Transverse colon (tissue), 4 donors: ENCODE measurements around the gene MRPL34. TPM values are rescaled to one million over a fixed set of nuclear protein-coding genes. Genes with fewer than 3 reads are reported as not detected.
A peak's percentile ranks its signal among the peaks of the same experiment; 100 is the strongest.

Experiments
- DNase-seq: peaks from one replicate; pipeline ENCODE4 v3.0.0-alpha.2; 2019
- H3K27ac ChIP-seq, 4 donors: fragments of 200-600 bp; sonication (generic); 2 replicates each; pipeline ENCODE4 v1.5.1; 2016 to 2018; ENCODE audit warnings: inconsistent platforms in 4 of 4
- H3K27me3 ChIP-seq: fragments of 200-600 bp; sonication (generic); 2 replicates; pipeline ENCODE4 v1.5.1; 2017; ENCODE audit warnings: inconsistent platforms
- H3K36me3 ChIP-seq, 4 donors: fragments of 200-600 bp; sonication (generic); 2 replicates each; pipeline ENCODE4 v1.5.1; 2017 to 2019; ENCODE audit warnings: inconsistent platforms in 4 of 4
- H3K4me1 ChIP-seq, 4 donors: fragments of 200-600 bp; sonication (generic); 2 replicates each; pipeline ENCODE4 v1.5.1; 2017 to 2020; ENCODE audit warnings: inconsistent platforms in 4 of 4
- H3K4me3 ChIP-seq, 4 donors: fragments of 200-600 bp; sonication (generic); 1 replicate in 1 of 4; 2 replicates in 3 of 4; pipeline versions ENCODE4 v1.5.1 to v1.6.1; 2017 to 2019; ENCODE audit warnings: inconsistent platforms in 4 of 4
- H3K9me3 ChIP-seq, 2 donors: fragments of 200-600 bp; sonication (generic); 2 replicates each; pipeline ENCODE4 v1.5.1; 2017 to 2019; ENCODE audit warnings: inconsistent platforms in 2 of 2
- EP300 ChIP-seq: sonication (generic); formaldehyde crosslinking; IDR thresholded peaks from one replicate; pipeline ENCODE4 v1.6.1; 2017; ENCODE audit warnings: antibody characterized with exemption, low read depth
- POLR2A ChIP-seq: fragments of 450-650 bp; IDR thresholded peaks from one replicate; pipeline ENCODE4 v1.6.1; 2016; ENCODE audit warnings: antibody characterized with exemption, mild to moderate bottlenecking, moderate library complexity
- POLR2AphosphoS5 ChIP-seq, 3 donors: sonication (generic); formaldehyde crosslinking; IDR thresholded peaks; one replicate each; pipeline ENCODE4 v1.6.1; 2016; ENCODE audit warnings: antibody characterized with exemption in 3 of 3
- WGBS, 2 donors: methylation state at CpG; one replicate each; pipeline ENCODE4 v1.1.5; 2018; ENCODE audit warnings: low coverage in 1 of 2; 5-methylcytosine and 5-hydroxymethylcytosine counted together
- in situ Hi-C, 4 donors: fragments of 200-750 bp; cut with MboI; loops; one replicate each; pipeline versions ENCODE4 v1.15.0 to v1.15.1; 2017; ENCODE audit warnings: low sequenced_read_pairs in 3 of 4, low pct_ligation_motif_present in 1 of 4, low pct_unique_long_range_greater_than_20kb in 1 of 4
- intact Hi-C: fragments of 100-400 bp; cut with DNase I; formaldehyde crosslinking; loops from one replicate; pipeline ENCODE4 v1.15.1; 2023; ENCODE audit warnings: low total_unique reads
- total RNA-seq, 4 donors: library from RNA; depleted of rRNA; stranded (reverse); fragments of >200 nt; gene quantifications; one replicate each; pipeline ENCODE4 v1.1.0, GENCODE V29; 2016
- TF ChIP-seq, protein P1 (sequence below), 5 experiments: fragments of 200-600 bp in 3 of 5; fragments of 450-650 bp in 2 of 5; sonication (generic) in 3 of 5; IDR thresholded peaks; 1 replicate in 2 of 5; 2 replicates in 3 of 5; pipeline ENCODE4 v1.5.1; 2016 to 2017; ENCODE audit warnings: antibody characterized with exemption in 5 of 5, inconsistent platforms in 3 of 5, mild to moderate bottlenecking in 2 of 5, moderate library complexity in 1 of 5

Gene MRPL34
- total RNA-seq, 4 donors from 2014 or later: 243 to 390 (median 272) TPM

DNA sequence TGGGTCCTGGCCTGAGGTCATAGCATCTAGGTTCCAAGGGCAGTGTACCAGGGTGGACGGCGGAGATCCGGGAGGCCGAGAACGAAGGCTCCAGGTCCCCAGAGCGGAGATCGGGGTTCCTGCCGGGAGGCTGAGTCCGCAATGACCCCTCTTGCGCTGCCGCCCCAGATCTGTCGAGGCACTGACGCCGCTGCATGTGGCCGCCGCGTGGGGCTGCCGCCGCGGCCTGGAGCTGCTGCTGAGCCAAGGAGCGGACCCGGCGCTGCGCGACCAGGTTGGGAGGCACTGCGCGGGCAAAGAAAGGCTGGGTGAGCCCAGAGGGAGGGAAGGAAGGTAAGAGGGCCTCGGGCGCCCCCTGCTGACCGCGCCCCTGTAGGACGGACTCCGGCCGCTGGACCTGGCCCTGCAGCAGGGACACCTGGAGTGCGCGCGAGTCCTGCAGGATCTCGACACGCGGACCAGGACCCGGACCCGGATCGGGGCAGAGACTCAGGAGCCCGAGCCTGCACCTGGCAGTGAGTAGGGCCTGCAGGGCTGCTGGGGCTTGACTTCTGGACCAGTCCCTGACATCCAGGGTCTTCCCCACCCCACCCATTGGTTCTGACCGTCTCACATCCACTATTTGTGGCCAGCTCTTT is 23.1 kb upstream of the MRPL34 start:
- Histone ChIP-seq H3K27ac (no peak overlapping the region), H3K4me1 (peaks cover 12 to 18% (median 16%) of the 10 kb centered on the region in 4 donors), H3K36me3 (peaks cover 0 to under 1% (median 0%) of the 10 kb centered on the region in 4 donors), H3K4me3 (peak overlapping the region in 3 of 4 donors; percentile 0 to 43 (median 27)), H3K9me3 (no peaks in the 10 kb centered on the region), H3K27me3 (peaks cover 14% of the 10 kb centered on the region)
- peak; percentile 91 for DNase-seq
- WGBS, 2 donors: 4% methylated on average over 41 of the region's 45 CpGs; no CpG with 5 or more reads in 1 of the 2 donors
- in situ Hi-C loops (loop anchor here (10.0 to 25.0 kb wide), 5 partner anchors 68 to 520 kb away; partner anchors contain the start of gene USE1 (in 1 of the 4)), intact Hi-C loops (loop anchor here (2.0 kb wide), 1 partner anchor 78 kb away; no protein-coding TSS in a partner anchor)
- TF ChIP-seq POLR2A: no peak
- no peak for TF ChIP-seq POLR2AphosphoS5 (IDR thresholded peaks at IDR 0.05)
- TF ChIP-seq, protein P1, sequence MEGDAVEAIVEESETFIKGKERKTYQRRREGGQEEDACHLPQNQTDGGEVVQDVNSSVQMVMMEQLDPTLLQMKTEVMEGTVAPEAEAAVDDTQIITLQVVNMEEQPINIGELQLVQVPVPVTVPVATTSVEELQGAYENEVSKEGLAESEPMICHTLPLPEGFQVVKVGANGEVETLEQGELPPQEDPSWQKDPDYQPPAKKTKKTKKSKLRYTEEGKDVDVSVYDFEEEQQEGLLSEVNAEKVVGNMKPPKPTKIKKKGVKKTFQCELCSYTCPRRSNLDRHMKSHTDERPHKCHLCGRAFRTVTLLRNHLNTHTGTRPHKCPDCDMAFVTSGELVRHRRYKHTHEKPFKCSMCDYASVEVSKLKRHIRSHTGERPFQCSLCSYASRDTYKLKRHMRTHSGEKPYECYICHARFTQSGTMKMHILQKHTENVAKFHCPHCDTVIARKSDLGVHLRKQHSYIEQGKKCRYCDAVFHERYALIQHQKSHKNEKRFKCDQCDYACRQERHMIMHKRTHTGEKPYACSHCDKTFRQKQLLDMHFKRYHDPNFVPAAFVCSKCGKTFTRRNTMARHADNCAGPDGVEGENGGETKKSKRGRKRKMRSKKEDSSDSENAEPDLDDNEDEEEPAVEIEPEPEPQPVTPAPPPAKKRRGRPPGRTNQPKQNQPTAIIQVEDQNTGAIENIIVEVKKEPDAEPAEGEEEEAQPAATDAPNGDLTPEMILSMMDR (IDR thresholded peaks at IDR 0.05): peak; percentile 87 to 97 (median 95)
- TF ChIP-seq EP300: no peak

DNA sequence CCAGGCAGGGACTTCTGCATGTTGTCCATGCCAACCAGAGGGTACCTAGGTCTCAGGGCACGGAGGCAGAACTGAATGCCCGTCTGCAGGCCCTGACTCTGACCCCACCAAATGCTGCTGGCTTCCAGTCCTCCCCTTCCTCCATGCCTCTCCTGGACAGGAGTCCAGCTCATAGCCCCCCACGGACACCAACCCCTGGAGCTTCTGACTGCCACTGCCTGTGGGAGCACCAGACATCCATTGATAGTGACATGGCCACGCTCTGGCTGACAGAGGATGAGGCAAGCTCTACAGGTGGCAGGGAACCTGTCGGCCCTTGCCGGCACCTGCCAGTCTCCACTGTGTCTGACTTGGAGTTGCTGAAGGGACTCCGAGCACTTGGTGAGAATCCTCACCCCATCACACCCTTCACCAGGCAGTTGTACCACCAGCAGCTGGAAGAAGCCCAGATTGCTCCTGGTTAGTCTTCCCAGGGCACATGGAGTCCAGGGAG is 22.1 kb upstream of the MRPL34 start:
- peaks cover 12 to 18% (median 16%) of the 10 kb centered on the region in 4 donors for H3K4me1 ChIP-seq
- DNase-seq: no peak
- no peaks in the 10 kb centered on the region for H3K9me3 ChIP-seq
- H3K36me3 ChIP-seq: no peaks in the 10 kb centered on the region
- H3K27me3 ChIP-seq: peaks cover 14% of the 10 kb centered on the region
- intact Hi-C loops (loop anchor here (2.0 kb wide), 1 partner anchor 79 kb away; no protein-coding TSS in a partner anchor), in situ Hi-C loops (loop anchor here (10.0 to 25.0 kb wide), 5 partner anchors 69 to 521 kb away; partner anchors contain the start of gene USE1 (in 1 of the 4))
- TF ChIP-seq POLR2AphosphoS5 (IDR thresholded peaks at IDR 0.05): no peak
- TF ChIP-seq, protein P1 (IDR thresholded peaks at IDR 0.05): no peak
- no peak for TF ChIP-seq POLR2A
- no peak for TF ChIP-seq EP300
- 88% methylated on average over 6 of the region's 7 CpGs; no CpG with 5 or more reads in 1 of the 2 donors for WGBS, 2 donors
- no peak overlapping the region for H3K27ac ChIP-seq
- H3K4me3 ChIP-seq: no peak overlapping the region

DNA sequence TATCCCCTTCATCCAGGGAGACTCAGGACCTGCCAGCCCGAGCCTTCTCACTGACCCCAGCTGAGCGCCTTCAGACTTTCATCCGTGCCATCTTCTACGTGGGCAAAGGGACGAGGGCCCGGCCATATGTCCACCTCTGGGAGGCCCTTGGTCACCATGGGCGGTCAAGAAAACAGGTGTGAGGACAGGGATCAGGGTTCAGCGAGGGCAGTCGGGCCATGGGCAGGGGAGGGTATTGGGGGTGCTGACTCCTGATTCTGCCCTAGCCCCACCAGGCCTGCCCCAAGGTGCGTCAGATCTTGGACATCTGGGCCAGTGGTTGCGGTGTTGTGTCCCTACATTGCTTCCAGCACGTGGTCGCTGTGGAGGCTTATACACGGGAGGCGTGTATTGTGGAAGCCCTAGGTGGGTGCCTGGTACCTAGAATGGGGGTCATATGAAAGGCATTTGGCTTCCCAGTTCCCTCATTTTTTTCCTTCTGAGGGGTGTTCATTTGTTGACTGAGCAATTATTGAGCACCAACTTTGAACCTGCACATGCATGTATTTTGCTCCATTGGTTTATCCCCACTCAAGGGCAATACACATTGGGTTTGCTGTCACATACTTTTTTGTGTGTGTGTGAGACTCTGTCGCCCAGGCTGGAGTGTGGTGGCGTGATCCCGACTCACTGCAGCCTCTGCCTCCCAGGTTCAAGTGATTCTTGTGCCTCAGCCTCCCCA is 20.1 kb upstream of the MRPL34 start:
- Histone ChIP-seq H3K27ac (no peak overlapping the region), H3K4me3 (no peak overlapping the region), H3K36me3 (no peaks in the 10 kb centered on the region), H3K27me3 (peaks cover 14% of the 10 kb centered on the region), H3K9me3 (no peaks in the 10 kb centered on the region), H3K4me1 (peaks cover 12 to 22% (median 19%) of the 10 kb centered on the region in 4 donors)
- 91 to 100% methylated on average over 3 to 18 of the region's 18 CpGs for WGBS, 2 donors
- no peak for DNase-seq
- intact Hi-C loops (no loop called here), in situ Hi-C loops (loop anchor here (10.0 to 25.0 kb wide), 5 partner anchors 71 to 523 kb away; partner anchors contain the start of gene USE1 (in 1 of the 4))
- TF ChIP-seq, protein P1 (IDR thresholded peaks at IDR 0.05): no peak
- TF ChIP-seq POLR2A: no peak
- no peak for TF ChIP-seq EP300
- no peak for TF ChIP-seq POLR2AphosphoS5 (IDR thresholded peaks at IDR 0.05)

DNA sequence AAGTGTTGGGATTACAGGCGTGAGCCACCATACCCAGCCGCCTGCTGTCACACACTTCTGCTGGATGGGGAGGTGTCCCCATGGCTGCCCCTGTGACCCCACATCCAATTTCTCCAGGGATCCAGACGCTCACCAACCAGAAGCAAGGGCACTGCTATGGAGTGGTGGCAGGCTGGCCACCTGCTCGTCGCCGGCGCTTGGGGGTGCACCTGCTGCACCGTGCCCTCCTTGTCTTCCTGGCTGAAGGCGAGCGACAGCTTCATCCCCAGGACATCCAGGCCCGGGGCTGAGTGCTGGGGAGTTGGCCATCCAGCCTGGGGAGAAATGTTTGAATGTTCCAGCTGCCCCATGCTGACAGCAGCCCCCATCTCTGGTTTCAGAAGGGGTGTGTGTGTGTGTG is 19.4 kb upstream of the MRPL34 start:
- Histone ChIP-seq H3K9me3 (no peaks in the 10 kb centered on the region), H3K4me3 (no peak overlapping the region), H3K27me3 (peaks cover 13% of the 10 kb centered on the region), H3K4me1 (peaks cover 12 to 21% (median 17%) of the 10 kb centered on the region in 4 donors), H3K27ac (no peak overlapping the region), H3K36me3 (no peaks in the 10 kb centered on the region)
- in situ Hi-C loops (loop anchor here (10.0 to 25.0 kb wide), 5 partner anchors 71 to 524 kb away; partner anchors contain the start of gene USE1 (in 1 of the 4)), intact Hi-C loops (no loop called here)
- 90% methylated on average over 11 of the region's 11 CpGs; no CpG with 5 or more reads in 1 of the 2 donors for WGBS, 2 donors
- DNase-seq: no peak
- TF ChIP-seq POLR2A: no peak
- TF ChIP-seq POLR2AphosphoS5 (IDR thresholded peaks at IDR 0.05): no peak
- no peak for TF ChIP-seq EP300
- TF ChIP-seq, protein P1 (IDR thresholded peaks at IDR 0.05): no peak
